Stimulated activated CD8-positive, alpha-beta memory T cell treated with anti-CD3 and anti-CD28 coated beads, Interleukin-12 subunit alpha, Interleukin-12 subunit beta, amount 100 ng/mL, for 4 hours (primary cell): ENCODE measurements around the gene POLR3C.
"Not testable (repeated sequence)": the region's sequence is repeated elsewhere in the genome, so short reads cannot be mapped to it uniquely, and the experiment has no call there.

Source experiments
- DNase-seq: peaks from one replicate; pipeline ENCODE4 v3.0.0-alpha.2; 2020; ENCODE audit warnings: low read depth

POLR3C gene

GRCh38 chr1:145822779-145823331, 1.1 kb upstream of the POLR3C start:
- DNase-seq = not testable (repeated sequence)

DNA sequence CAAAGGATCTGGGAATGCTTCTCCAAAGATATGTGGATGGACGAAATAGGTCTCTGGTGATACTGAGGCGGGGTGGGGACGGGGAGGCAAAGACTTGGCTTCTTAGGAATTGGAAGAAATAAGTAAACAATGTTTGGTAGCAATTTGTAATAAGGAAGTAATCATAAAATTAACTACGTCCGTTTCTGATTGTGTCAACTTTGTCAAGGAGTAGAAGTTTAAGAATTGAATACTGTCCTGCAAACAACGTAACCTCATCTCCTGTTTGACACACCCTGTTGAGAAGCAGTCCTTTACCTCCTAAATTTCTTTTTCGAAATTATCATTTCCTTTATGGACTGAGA, 471 bp downstream of the POLR3C start:
- no peak for DNase-seq

GRCh38 chr1:145826030-145826429, 2.0 kb downstream of the POLR3C start:
- no peak for DNase-seq

DNA sequence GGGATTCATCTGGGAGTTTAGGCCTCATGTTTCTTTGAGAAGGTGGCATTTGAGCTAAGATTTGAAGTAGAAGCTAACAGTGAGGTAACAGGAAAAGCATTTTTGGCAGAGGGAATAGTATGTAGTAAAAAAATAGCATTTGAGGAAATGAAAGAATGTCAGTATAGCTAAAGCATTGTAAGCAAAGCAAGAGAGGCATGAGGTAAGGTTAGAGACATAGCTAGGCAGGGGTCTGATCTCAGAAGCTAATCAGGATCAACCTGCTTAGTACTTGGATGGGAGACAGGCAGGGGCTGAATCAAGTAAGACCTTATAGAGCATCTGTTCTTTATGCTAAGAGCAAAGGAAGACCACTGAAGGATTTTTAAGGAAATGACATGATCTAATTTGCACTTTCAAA, 4.0 kb downstream of the POLR3C start:
- DNase-seq = no peak

GRCh38 chr1:145828367-145829026, 4.5 kb downstream of the POLR3C start:
- no peak for DNase-seq

- not testable (repeated sequence) for DNase-seq
Observed at GRCh38 chr1:145830810-145831209, 6.8 kb downstream of the POLR3C start.

- DNase-seq = no peak
Observed at GRCh38 chr1:145837656-145838055, 13.7 kb downstream of the POLR3C start.

- DNase-seq = no peak
Observed at GRCh38 chr1:145843031-145843430, 19.0 kb downstream of the POLR3C start.

DNA sequence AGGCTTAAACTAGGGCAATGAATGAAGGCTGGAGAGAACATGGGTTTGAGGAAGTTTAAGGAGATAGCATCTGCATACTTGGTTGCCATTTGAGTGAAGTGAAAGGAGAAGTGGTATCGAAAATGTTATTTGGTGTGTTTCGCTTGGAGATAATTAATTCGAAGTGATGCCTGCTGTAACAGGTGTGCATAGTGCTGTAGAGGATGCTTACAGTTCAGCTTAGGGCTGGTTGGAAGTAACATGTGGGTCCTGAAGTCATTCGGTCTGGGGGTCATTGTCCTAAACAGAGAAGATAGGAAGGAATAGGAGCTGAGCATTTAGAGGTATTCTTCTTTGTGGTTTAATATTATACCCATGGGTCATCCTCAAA, 21.1 kb downstream of the POLR3C start:
- DNase-seq = no peak

- peak; percentile 62 for DNase-seq
Observed at GRCh38 chr1:145845514-145846161, 21.6 kb downstream of the POLR3C start, which contains the start of gene NUDT17. NUDT17 (plus strand) TSS chr1:145845630; CDS start chr1:145845641, 11 bp downstream.

DNA sequence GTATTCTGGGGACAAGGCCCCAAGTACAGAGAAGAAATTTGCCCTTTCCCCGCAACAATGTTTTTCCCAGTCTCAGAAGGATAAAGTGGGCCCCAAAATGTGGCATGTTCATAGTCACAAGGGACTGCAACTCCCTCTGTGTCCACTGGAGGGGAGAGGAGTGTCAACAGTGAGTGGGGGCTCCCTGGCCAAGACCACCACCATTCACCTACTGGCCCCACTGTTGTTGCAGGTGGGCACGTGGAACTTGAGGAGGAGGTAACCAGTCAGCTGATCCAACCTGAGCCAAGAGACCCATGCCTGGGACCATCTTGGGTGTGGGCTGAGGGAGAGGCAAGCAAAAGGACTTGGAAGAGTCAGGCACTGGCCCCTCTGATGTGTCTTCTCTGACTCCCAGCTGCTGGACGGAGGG, 22.2 kb downstream of the POLR3C start:
- DNase-seq = no peak

DNA sequence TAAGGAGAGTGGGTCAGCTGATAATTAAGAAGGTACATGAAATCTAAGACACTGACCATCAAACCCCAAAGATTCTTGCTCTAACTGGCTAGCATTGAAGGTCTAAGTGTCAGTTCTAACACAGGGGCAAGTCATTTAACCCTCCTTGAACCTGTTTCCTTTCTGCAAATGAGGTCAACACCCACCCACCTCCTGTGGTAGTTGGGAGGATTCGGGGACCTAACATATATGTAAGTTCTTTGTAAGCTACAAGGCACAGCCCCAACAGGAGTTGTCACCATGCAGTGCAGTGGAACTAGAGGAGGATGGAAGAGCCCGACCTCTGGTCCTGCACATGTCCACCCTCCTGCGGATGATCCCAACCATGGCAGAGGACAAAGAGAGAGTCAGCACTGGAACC, 23.8 kb downstream of the POLR3C start:
- DNase-seq = no peak

DNA sequence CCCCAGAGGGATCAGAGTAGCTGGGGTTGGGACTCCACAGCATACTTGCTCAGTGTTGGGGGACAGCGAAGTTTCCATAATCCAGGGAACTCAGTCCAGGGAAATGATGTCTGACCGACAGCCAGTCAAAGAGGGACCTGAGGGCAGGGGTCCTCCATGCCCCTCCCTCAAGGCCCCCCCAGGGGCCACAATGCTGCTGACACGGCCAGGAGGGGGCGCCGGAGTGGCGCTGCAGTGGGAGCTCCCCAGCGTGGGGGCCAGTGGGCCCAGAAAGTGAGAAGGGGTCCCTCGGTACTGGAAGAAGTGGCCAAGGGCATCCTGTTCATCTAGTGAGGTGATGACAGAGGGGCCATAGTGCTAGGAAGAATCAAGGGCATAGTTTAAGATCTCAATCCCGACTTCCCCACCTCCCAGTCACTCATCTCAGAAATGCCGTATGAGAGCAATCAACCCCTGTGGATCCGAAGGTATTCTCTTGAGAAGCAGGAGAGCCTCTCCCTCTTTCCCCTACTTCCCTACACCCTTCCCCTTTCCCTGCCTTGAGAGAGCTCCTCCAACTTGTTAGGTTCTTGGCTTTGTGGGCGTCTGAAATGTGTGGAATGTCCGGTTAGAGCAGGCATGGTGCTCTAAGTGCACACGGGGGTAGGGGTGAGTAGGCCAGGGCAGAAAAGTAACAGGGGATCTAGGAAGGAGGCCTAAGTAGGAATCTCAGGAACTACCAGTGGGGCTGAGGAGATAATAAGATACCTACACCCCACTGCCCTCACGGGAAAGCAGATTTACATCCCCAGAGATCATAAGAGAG, 25.6 kb downstream of the POLR3C start:
- no peak for DNase-seq

GRCh38 chr1:145855426-145855948, 31.5 kb downstream of the POLR3C start:
- DNase-seq = no peak

DNA sequence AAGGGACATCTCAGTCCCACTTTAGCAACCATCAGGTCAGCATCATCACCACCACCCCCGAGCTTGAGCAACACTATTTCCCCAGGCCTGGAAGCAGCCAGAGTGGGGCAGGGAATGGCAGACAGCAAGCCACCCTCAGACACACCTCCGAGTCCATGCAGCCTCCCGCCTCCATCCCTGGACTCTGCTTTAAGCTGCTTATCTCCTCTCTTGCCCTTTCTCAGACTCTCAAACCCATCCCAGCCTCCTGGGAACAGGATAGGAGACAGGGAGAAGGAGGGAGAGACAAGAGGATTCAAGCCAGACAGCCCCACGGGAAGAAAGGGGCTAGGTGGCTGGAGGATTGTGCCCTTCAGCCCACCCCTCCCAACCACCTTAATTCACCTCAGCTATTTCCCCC, 33.2 kb downstream of the POLR3C start:
- DNase-seq = no peak

DNA sequence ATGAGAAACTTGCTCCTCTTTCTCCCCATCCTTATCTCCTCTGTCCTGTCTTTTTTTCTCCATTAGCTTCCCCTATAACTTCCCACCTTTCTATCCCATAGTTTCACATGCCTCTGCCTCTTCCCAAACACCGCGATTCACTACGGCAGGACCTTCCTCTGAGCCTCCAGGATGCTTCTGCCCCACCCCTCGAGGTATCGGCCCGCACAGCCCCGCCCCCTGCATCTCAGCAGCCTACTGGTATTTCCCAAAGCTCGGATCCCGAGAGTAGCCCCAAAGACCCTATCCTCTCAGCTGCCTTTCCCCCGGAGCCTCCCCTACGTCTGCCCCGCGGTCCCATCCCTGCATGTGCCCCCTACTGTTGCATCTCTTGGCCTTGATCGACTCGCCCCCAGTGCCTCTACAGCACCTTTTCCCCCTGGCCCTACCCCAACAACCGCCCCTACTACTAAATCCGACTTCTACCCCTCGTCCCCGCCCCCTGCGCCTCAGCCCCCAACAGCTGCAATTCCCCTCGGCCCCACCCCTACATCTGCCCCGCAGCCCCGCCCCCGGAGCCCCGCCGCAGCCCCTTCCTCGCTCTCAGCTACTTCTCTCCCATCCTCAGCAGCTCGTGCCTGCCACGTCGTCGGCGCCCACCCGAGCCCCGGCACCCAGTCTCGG, 34.4 kb downstream of the POLR3C start:
- DNase-seq = no peak

DNA sequence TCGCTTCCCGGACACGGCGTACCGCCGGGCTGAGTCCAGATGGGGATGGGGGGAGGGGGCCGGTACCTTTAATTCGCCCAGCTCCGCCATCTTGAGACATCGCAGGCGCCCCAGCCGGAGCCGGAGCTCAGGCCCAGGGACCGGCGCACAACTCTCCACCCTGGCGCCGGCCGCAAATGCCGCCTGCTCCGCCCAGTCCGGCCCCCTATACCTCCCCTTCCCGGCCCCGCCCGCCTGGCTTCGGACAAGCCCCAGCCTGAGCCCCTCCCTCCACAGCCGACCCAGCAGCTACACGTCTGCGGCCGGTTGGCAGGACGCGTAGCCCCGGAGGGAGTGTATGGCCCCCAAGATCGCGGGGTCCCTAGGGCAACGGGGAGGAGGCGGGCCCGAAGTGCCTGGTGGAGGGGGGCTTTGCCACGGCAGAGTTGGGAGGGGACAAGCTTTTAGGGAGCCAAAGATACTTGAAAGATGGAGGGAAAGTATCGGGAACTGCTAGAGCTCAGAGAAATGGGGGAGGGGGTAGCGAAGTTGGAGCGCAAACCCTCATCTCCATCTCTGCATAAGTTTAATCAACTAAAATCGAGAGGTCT, 35.0 kb downstream of the POLR3C start, which contains the start of gene PIAS3:
Gene PIAS3 (minus strand): TSS at position 181 of the 590 bp plus-strand sequence. CDS start 91 bp downstream, at position 90.
- peak; percentile 79 for DNase-seq

DNA sequence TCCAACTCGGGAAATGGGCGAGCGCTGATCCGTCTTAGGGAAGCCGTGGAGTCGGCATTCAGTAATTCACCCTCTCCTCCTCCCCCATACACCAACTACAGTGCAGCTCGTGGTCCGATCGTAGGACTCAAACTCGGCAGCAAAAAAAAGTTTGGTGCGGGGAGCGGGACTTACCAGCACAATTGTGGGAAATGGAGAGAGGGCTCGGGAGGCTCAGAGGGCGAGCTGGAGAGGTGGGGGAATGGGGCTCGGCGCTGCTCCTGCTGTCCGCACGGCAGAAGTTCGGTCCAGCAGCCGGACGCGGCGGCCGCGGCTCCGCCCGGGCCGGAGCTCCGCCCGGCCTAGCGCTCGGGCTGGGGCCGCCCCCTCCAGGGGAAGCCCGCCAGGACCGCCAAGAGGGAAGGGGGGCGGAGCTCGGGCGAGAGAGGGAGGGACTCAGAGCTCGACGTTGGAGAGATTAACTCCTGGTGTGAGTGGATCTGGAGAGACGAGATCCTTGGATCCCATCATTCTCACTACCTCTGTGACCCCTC, 35.6 kb downstream of the POLR3C start:
- peak; percentile 60 for DNase-seq

GRCh38 chr1:145863282-145864018, 39.5 kb downstream of the POLR3C start:
- no peak for DNase-seq

DNA sequence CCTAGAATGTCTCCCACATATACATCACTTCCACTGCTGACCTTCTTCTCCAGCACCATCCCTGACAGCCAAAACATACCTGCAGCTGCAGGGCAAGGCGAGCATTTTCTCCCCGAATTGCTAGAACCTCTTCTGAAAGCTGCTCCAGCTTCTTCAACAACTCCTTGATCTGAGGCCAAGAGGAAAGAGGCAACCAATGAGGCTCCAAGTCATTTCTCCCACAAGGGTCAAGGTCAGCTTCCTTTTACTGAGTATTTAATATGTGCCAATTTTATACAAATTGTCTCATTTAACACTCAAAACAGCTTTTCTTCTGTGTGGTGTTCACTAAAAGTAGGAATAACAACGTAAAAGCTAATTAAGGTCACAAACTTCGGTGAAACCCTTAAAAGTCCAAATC, 44.2 kb downstream of the POLR3C start:
- no peak for DNase-seq
